SKM-1 (cell line): ENCODE measurements around the gene COMMD7.
A peak's percentile ranks its signal among the peaks of the same experiment; 100 is the strongest.

Experiments
- DNase-seq: peaks from one replicate; lab custom pipeline; 2025; ENCODE audit not compliant: unreplicated experiment; lab: John Stamatoyannopoulos, UW

The COMMD7 gene

DNA sequence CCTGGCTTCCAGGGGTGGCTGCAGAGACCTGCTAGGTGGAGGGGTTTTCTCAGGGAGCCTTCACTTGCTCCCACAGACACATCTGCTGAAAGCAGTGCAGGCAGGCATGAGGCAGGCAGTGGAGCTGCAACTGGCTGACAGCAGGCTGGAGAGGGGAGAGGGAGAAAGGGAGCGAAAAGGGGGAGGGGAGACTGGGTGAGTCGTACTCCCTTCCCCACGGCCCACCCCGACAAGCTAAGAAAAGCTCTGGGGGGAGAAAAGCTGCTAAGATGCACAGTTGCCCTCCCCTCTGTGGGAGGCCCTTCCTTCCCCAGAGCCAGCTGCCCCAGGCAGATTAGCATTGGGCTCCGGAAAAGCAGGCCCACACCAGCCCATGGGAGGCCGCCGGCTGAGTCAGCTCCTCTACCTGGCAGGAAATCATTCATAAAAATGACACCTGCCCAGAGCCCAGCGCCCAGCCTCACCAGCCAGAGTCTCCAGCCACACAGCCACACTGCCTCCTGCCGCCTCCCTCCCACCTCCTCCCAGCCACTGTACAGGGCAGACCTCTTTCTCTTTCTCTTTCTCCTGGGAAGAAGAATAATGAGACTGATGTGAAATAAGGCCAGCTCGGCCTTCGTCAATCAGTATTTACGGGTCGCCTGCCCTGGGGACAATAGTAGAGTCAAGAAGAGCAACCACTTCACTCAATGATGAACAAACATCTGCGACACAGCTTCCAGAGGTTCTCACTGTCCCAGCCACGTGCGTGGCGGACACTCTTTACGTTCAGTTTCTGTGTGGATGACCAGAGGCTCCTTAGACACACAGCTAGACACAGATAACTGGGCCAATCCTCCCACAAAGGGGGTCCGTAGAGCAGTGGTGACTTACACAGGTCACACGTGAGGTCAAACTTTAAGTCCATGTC is 61.8 kb downstream of the COMMD7 start:
- no peak for DNase-seq

DNA sequence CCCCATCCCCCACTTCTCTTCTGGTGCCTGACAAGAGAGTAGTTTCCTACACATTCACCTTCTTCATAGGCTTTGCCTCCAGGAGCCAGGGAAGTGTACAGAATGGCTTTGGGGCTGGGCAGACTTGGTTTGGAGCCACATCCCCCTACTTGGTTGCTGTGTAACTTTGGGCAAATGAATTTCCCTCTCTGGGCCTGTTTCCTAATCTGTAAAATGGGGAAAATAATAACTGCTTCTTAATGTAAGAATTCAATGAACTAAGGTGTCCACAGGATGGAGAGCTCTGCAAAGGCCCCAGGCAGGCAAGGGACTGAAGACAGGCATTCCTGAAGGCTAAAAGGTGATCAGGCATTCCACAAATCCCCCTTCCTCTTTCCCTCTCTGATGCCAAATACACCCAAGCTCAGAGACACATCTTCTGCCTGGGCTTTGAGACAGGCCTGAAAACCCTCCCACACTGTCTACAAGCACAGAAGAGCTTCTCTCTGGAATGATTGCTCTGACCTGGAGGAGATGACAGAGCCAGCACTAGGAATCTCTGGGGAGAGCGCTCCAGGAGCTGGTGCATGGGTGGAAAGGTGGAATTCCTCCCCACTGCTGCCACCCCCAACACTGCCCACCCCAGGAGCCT is 62.6 kb downstream of the COMMD7 start:
- no peak for DNase-seq

GRCh38 chr20:32678948-32679347 is 64.3 kb downstream of the COMMD7 start:
- no peak for DNase-seq

GRCh38 chr20:32675223-32675975 is 67.9 kb downstream of the COMMD7 start:
- DNase-seq = no peak

DNA sequence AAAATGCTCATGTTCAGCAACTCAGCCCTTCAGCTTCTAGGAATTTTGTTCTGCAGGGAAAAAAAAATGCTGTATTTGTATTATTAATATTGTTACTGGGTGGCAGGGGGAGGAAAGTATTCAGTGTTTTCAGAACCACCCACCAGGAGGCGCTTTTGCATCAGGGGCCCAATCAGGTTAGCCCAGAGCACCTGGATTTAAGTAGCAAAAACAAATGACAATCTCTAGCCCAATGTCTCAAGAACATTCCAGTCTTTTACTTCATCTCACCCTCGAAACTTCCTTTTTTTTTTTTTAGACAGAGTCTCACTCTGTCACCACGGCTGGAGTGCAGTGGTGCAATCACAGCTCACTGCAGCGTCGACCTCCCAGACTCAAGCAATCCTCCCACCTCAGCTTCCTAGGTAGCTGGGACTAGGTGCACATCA is 68.9 kb downstream of the COMMD7 start:
- DNase-seq = peak; percentile 91

DNA sequence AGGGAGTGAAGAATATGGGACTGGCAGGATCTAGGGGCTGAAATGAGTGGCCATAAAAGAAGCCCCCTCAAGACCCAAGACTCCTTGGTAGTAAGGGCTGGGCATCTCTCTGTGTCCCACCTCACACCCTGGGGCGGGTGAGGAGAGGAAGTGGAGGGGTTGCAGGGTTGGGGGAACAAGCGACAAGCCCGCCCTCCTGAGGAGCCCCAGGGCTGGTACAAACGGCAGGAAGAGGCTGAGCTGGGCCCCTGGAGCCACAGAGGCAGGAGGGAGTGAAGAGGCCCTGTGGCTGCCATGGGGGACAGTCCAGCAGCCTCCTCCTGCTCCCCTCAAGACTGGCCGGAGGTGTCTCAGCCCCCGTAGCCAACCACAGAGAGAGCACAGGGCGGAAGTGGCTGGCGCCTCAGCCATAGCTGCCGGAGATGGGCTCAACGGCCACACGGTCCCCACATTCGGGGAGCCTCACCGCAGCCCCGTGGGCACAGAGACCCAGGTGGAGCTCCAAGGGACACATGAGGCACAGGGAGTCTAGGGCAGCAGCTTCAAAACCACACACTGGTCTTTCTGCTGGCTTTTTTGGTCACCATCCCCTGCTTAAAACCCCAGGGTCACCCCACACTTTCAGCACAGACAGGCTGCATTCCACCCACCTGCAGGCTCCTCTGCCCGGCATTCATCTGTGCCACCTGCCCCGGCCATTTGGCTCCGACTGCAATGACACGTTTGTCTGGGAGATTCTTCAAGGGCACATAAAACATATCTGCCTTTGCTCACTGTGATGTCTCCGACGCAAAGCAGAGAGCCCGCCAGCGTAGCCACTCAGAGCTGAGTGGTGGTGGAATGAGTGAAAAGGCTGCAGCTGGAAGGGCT is 70.0 kb downstream of the COMMD7 start:
- DNase-seq = peak; percentile 54

GRCh38 chr20:32672394-32672981 is 70.8 kb downstream of the COMMD7 start:
- DNase-seq = peak; percentile 62

DNA sequence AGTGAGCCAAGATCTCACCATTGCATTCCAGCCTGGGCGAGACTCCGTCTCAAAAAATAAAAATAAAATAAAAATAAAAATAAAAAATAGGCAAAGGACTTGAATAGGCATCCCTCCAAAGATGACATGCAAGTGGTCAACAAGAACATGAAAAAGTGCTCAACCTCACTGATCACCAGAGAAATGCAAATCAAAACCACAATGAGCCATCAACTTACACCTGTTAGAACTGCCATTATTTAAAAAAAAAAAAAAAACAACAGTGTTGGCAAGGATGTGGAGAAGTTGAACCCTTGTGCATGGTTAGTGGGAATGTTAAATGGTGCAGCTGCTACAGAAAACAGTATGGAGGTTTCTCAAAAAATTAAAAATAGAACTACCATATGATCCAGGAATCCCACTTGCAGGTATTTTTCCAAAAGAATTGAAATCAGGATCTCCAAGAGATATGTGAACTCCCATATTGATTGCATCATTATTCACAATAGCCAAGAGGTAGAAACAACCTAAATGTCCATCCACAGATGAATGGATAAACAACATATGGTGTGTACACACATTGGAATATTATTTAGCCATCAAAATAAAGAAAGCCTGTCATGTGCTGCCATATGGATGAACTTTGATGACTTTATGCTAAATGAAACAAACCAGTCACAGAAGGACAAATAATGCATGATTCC is 72.4 kb downstream of the COMMD7 start:
- DNase-seq = no peak

- DNase-seq = no peak
Observed at GRCh38 chr20:32667027-32667426, 76.2 kb downstream of the COMMD7 start.

- DNase-seq = no peak
Observed at GRCh38 chr20:32664678-32665159, 78.5 kb downstream of the COMMD7 start.

- no peak for DNase-seq
Observed at GRCh38 chr20:32664012-32664677, 79.1 kb downstream of the COMMD7 start.

DNA sequence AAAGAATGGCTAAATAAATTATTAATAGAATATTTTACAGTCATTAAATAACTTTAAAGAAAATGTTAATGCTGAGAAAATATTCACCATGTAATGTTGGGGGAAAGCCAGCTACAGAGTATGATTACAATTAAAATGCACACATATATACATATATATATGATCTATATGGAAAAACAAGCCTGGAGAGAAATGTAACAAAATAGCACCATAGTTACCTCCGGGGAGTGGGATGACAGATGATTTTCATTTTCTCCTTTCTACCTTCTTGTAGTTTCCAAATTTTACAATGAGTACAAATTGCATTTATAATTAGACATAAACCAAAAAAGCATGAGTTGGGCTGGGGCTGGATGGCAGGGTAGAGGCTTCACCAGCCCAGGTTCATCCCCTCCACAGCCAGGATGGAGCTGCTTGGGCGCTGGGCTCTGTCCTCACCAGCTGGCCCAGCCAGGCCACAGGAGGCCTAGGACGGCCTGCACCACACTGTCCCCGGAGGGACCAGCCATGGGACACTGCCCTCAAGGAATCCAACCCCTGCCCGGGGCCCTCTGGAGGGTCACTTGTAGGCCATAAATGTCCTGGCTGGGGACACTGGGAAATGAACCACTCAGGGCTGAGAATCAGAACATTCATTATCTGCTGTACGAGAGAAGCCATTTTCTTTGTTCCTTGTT is 79.8 kb downstream of the COMMD7 start:
- no peak for DNase-seq

DNA sequence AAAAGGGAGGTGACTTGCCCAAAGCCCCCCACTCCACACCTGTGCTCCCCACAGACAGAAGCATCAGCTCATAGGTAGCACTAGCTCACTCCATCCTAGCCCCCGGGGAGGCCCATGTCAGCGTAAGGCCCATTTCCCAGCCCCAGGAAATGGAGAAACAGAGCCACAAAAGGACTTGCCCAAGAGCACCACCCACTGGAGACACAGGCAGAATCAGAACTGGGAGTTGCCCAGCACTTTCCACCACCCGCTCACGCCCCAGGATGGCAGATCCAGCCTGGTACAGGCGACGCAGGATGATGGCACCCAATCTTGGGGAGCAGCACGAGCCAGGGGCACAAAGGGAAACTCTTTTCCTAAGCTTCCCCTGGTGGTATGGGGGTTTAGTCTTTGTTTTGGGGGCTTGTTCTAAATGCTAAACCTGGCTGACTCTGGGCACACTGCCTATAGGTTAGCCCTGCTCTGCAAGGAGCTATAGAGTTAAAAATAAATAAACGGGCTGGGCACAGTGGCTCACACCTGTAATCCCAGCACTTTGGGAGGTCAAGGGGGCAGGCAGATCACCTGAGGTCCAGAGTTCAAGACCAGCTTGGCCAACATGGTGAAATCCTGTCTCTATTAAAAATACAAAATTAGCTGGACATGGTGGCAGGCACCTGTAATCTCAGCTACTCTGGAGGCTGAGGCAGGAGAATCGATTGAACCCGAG is 81.3 kb downstream of the COMMD7 start:
- no peak for DNase-seq

GRCh38 chr20:32660661-32661060 is 82.6 kb downstream of the COMMD7 start:
- no peak for DNase-seq

DNA sequence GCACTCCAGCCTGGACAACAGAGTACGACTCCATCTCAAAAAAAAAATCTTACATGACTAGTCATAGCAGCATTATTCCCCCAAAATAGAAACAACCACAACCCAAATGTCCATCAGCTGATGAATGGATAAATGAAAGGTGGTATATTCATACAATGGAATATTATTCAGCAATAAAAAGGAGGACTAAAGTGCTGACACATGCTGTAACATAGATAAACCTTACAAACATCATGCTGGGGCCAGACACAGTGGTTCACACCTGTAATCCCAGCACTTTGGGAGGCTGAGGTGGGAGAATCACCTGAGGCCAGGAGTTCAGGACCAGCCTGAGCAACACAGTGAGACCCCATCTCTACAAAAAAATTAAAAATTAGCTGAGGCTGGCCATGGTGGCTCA is 86.4 kb downstream of the COMMD7 start:
- no peak for DNase-seq

DNA sequence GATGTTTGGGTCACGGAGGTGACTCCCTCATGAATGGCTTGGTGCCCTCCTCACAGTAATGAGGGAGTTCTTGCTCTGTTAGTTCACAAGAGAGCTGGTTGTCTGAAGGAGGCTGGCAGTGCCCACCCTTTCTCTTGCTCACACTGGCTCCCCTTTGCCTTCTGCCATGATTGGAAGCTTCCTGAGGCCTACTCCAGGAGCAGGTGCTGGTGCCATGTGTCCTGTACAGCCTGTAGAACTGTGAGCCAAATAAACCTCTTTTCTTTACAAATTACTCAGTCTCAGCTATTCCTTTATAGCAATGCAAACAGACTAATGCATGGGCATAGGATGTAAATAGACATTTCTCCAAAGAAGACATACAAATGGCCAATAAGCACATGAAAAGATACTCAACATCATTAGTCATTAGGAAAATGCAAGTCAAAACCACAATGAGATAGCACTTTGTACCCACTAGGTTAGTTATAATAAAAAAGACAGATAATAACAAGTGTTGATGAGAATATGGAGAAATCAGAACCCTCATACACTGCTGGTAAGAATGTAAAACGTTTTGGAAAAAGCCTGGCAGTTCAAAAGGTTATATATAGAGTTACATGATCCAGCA is 87.3 kb downstream of the COMMD7 start:
- DNase-seq = no peak

DNA sequence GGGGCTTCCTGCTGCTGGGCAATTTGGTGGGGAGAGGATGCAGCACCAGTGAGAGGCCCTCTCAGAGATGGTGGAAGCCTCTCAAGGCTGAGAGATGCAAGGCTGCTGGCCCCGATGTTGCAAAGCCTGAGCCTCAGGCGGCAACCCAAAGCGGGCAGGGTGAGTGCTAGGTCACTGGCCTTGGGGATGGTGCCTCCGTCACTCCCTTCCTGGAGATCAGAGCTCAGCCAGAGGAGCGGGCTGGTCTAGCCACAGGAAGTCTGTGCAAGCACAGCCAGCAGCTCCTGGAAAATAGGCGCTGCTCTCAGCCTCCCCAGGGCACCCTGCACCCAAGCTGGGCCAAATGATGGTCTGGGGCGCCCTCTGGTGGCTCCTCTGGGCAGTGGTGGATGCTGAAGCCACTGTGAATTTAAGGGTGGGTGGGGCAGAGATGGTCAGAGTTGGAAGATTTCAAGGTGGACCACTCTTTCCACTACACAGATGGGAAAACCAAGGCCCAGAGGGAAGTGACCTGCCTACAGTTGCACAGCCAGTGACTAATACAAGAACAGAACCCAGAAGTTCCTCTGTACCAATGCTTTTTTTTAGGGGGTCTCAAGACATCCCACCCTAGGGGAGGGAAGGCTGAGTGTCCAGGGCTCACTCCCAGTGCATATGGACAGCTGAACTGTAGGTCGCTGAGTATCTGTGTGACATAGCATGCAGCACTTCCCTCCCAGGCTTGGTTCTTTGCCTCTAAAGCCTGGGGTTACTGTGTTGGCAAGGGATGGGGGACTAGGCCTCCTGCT is 90.3 kb downstream of the COMMD7 start:
- DNase-seq = peak; percentile 97
